Keratinocyte (primary cell): ENCODE measurements around the gene DDA1.

Source experiments
- CTCF ChIP-seq, 3 experiments: IDR thresholded peaks in 1 of 3; conservative IDR thresholded peaks in 1 of 3; optimal IDR thresholded peaks in 1 of 3; 2 replicates in 2 of 3; 3 replicates in 1 of 3; pipeline versions ENCODE3 to v1.5.1; 2011; ENCODE audit warnings: low read length in 3 of 3, mild to moderate bottlenecking in 3 of 3, moderate library complexity in 2 of 3, control low read depth in 1 of 3, inconsistent platforms in 1 of 3; ENCODE audit not compliant: insufficient read depth in 2 of 3; ENCODE audit errors: extremely low read depth in 1 of 3
- EZH2 ChIP-seq: IDR thresholded peaks from one replicate; pipeline ENCODE4 v1.6.1; 2012; ENCODE audit warnings: inconsistent platforms, mild to moderate bottlenecking, low read length, moderate library complexity

- TF ChIP-seq CTCF (optimal IDR thresholded peaks at IDR 0.05 in 1 of 3, IDR thresholded peaks at IDR 0.05 in 1 of 3, conservative IDR thresholded peaks at IDR 0.05 in 1 of 3; ENCODE audit: extremely low read depth in 1 of 3, insufficient read depth in 2 of 3, low read length in 3 of 3) (no peak), EZH2 (no peak)
Measured at GRCh38 chr19:17294051-17294891, 15.1 kb upstream of the DDA1 start.
